Heart right ventricle (tissue), 16 donors: Measurements from ENCODE around the gene SLC9A2. TPM values are rescaled to one million over a fixed set of nuclear protein-coding genes. Genes with fewer than 3 reads are reported as not detected.

ENCODE experiments used
- ATAC-seq, 8 donors: fragments of 200-7000 bp; cut with Tn5 transposase; one replicate each; pipeline ENCODE4 v1.9.1; 2020; ENCODE audit warnings: mild to moderate bottlenecking in 8 of 8, moderate library complexity in 8 of 8, moderate number of reproducible peaks in 1 of 8
- DNase-seq, 2 donors: peaks; one replicate each; pipeline ENCODE4 v3.0.0-alpha.2; 2020
- H3K27ac ChIP-seq, 10 donors: fragments of 200-600 bp; sonication (generic) in 2 of 10; one replicate each; pipeline versions ENCODE4 v1.5.0 to v1.8.0; 2020 to 2022; ENCODE audit warnings: mild to moderate bottlenecking in 3 of 10
- H3K27me3 ChIP-seq, 7 donors: fragments of 200-600 bp; one replicate each; pipeline ENCODE4 v1.8.0; 2021 to 2022; ENCODE audit warnings: mild to moderate bottlenecking in 2 of 7
- H3K36me3 ChIP-seq, 9 donors: fragments of 200-600 bp; sonication (generic) in 1 of 9; one replicate each; pipeline versions ENCODE4 v1.5.0 to v1.8.0; 2020 to 2022; ENCODE audit warnings: mild to moderate bottlenecking in 2 of 9
- H3K4me1 ChIP-seq, 9 donors: fragments of 200-600 bp; sonication (generic) in 1 of 9; one replicate each; pipeline versions ENCODE4 v1.5.0 to v1.8.0; 2020 to 2022; ENCODE audit warnings: mild to moderate bottlenecking in 4 of 9
- H3K4me3 ChIP-seq, 10 donors: fragments of 200-600 bp; sonication (generic) in 2 of 10; one replicate each; pipeline versions ENCODE4 v1.5.0 to v1.8.0; 2020 to 2022; ENCODE audit warnings: mild to moderate bottlenecking in 7 of 10, moderate library complexity in 2 of 10
- H3K9me3 ChIP-seq, 11 donors: fragments of 200-600 bp in 10 of 11; sonication (generic) in 2 of 11; one replicate each; pipeline versions ENCODE4 v1.5.0 to v1.8.0; 2013 to 2022; ENCODE audit warnings: mild to moderate bottlenecking in 2 of 11, control low read depth in 1 of 11, moderate library complexity in 1 of 11
- WGBS, 2 donors: extraction: QIAGEN DNeasy Blood & Tissue Kit; methylation state at CpG; one replicate each; pipeline ENCODE4 v1.1.7; 2013; ENCODE audit warnings: inconsistent platforms in 1 of 2; 5-methylcytosine and 5-hydroxymethylcytosine counted together
- intact Hi-C, 10 donors: fragments of 100-400 bp; cut with DNase I; formaldehyde crosslinking; loops; one replicate each; pipeline versions ENCODE4 v1.11.1 to v1.14.2; 2022
- polyA plus RNA-seq, 2 donors: library from polyadenylated mRNA; stranded (reverse); fragments of 200-250 nt; gene quantifications; one replicate each; pipeline ENCODE4 v1.2.3, GENCODE V29; 2013
- total RNA-seq, 10 donors: library from RNA; stranded (reverse); fragmentation: NEBNext Ultra II Directional in 3 of 10; extraction: Animal tissue kit (Norgen Biotek cat#: 25700) in 3 of 10; gene quantifications; one replicate each; pipeline versions ENCODE4 v1.2.1 to v1.2.4, GENCODE V29; 2021 to 2023
- TF ChIP-seq, protein P1 (sequence below), 9 donors: fragments of 200-600 bp; sonication (generic) in 2 of 9; IDR thresholded peaks; one replicate each; pipeline versions ENCODE4 v1.5.0 to v1.8.0; 2021 to 2022; ENCODE audit warnings: antibody characterized with exemption in 9 of 9, mild to moderate bottlenecking in 5 of 9, moderate library complexity in 1 of 9
- donor health status: Arrhythmogenic right ventricular cardiomyopathy.
- donor health status: ischemic (EF 13 %, LVEDD 7.1; RV severe dilation, severe dysfunction).
- donor health status: healthy with polysubstance abuse.
- donor health status: DM: no; HTN: yes; CAD: no.
- donor health status: DM: no; HTN: no; CAD: no.
- donor health status: ischemic (EF 25% LVEDD 6.9; RV normal size, moderate dysfunction).
- donor health status: ischemic (EF 25% LVEDD 5.7; RV mildly dilated, moderate dysfunction).
- donor health status: healthy.
- donor health status: DM: yes; HTN: yes; CAD: no.
- donor health status: Ischemic cardiomyopathy.
- donor health status: ischemic (EF 35%, LVEDD 5.7; RV mildly dilated, moderate dysfunction).
- donor health status: nonischemic (EF 11% LVEDD 7.7; RV severe dilation, severe dysfunction).
- donor health status: DM: yes; HTN: yes; CAD: no.
- donor health status: PGD.
- donor health status: ischemic (EF 29% LVEDD 5.4; RV normal size, mild dysfunction).
- donor health status: nonischemic (EF 23%, LVEDD 6.1; RV moderate dilation, normal function).

The SLC9A2 gene
- total and polyA plus RNA-seq, 12 donors: under 0.01 to 0.21 (median 0.17) TPM; not detected in 5

GRCh38 chr2:102662833-102663232 is 43.5 kb downstream of the SLC9A2 start:
- Histone ChIP-seq H3K4me3 (no peak overlapping the region), H3K27me3 (no peaks in the 10 kb centered on the region), H3K27ac (no peak overlapping the region), H3K4me1 (no peaks in the 10 kb centered on the region), H3K9me3 (no peaks in the 10 kb centered on the region), H3K36me3 (no peaks in the 10 kb centered on the region)
- ATAC-seq (peak in 1 of 8 donors; percentile 16), DNase-seq (no peak)
- WGBS, 2 donors: 44 to 52% methylated on average over 5 of the region's 5 CpGs
- intact Hi-C loops: no loop called here
- TF ChIP-seq, protein P1, sequence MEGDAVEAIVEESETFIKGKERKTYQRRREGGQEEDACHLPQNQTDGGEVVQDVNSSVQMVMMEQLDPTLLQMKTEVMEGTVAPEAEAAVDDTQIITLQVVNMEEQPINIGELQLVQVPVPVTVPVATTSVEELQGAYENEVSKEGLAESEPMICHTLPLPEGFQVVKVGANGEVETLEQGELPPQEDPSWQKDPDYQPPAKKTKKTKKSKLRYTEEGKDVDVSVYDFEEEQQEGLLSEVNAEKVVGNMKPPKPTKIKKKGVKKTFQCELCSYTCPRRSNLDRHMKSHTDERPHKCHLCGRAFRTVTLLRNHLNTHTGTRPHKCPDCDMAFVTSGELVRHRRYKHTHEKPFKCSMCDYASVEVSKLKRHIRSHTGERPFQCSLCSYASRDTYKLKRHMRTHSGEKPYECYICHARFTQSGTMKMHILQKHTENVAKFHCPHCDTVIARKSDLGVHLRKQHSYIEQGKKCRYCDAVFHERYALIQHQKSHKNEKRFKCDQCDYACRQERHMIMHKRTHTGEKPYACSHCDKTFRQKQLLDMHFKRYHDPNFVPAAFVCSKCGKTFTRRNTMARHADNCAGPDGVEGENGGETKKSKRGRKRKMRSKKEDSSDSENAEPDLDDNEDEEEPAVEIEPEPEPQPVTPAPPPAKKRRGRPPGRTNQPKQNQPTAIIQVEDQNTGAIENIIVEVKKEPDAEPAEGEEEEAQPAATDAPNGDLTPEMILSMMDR (IDR thresholded peaks at IDR 0.05): no peak

DNA sequence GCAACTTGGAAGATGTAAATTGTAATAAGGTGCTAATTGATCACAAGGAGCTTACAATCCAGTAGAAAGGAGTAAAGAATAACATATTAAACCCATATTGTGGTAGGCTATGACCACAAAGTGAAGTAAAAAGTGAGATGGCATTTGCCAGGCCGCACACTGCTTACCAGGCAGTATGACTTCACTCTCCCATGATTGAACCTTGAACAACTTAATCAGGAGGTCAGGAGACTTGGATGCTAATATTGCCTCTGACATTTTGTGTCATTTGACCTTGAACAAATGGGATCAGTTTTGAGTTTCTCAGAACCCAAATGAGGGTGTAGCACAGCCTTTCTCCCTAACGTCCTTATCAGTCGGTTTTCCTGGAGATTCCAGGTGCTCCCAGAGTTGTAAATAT is 44.0 kb downstream of the SLC9A2 start:
- Histone ChIP-seq H3K27me3 (no peaks in the 10 kb centered on the region), H3K9me3 (no peaks in the 10 kb centered on the region), H3K4me3 (no peak overlapping the region), H3K4me1 (no peaks in the 10 kb centered on the region), H3K36me3 (no peaks in the 10 kb centered on the region), H3K27ac (no peak overlapping the region)
- DNase-seq (no peak), ATAC-seq (no peak)
- TF ChIP-seq, protein P1 (IDR thresholded peaks at IDR 0.05): no peak
- intact Hi-C loops: no loop called here
- 40 to 68% methylated on average over 3 of the region's 3 CpGs for WGBS, 2 donors

GRCh38 chr2:102664471-102664909 is 45.1 kb downstream of the SLC9A2 start:
- ATAC-seq (no peak), DNase-seq (no peak)
- WGBS, 2 donors: 73 to 75% methylated on average over 2 of the region's 2 CpGs

GRCh38 chr2:102667072-102667471 is 47.7 kb downstream of the SLC9A2 start:
- H3K27ac ChIP-seq: no peak overlapping the region

More at GRCh38 chr2:102664471-102664909, 45.1 kb downstream of the SLC9A2 start:
- Histone ChIP-seq H3K4me1 (no peaks in the 10 kb centered on the region), H3K9me3 (no peaks in the 10 kb centered on the region), H3K4me3 (no peak overlapping the region), H3K27ac (no peak overlapping the region), H3K27me3 (no peaks in the 10 kb centered on the region), H3K36me3 (no peaks in the 10 kb centered on the region)
- TF ChIP-seq, protein P1 (IDR thresholded peaks at IDR 0.05): no peak
- intact Hi-C loops: no loop called here

More at GRCh38 chr2:102667072-102667471, 47.7 kb downstream of the SLC9A2 start:
- Histone ChIP-seq H3K4me3 (no peak overlapping the region), H3K9me3 (no peaks in the 10 kb centered on the region), H3K36me3 (no peaks in the 10 kb centered on the region), H3K27me3 (no peaks in the 10 kb centered on the region), H3K4me1 (no peaks in the 10 kb centered on the region)
- no peak for DNase-seq
- TF ChIP-seq, protein P1 (IDR thresholded peaks at IDR 0.05): no peak
- 68 to 83% methylated on average over 2 of the region's 2 CpGs for WGBS, 2 donors
- intact Hi-C loops: no loop called here
- peak in 1 of 8 donors; percentile 67 for ATAC-seq
